Testis (tissue), 3 donors: Measurements from ENCODE around the gene BSPRY. TPM values are rescaled to one million over a fixed set of nuclear protein-coding genes. Genes with fewer than 3 reads are reported as not detected.
A peak's percentile ranks its signal among the peaks of the same experiment; 100 is the strongest.

Source experiments
- DNase-seq: peaks from one replicate; pipeline ENCODE4 v3.0.0-alpha.2; 2019
- H3K27ac ChIP-seq, 2 donors: fragments of 200-600 bp; sonication (generic); one replicate each; pipeline ENCODE4 v1.5.1; 2019
- H3K27me3 ChIP-seq: fragments of 200-600 bp; sonication (generic); one replicate; pipeline ENCODE4 v1.5.1; 2019
- H3K36me3 ChIP-seq: fragments of 200-600 bp; sonication (generic); one replicate; pipeline ENCODE4 v1.5.1; 2017; ENCODE audit warnings: low read depth; ENCODE audit errors: missing control alignments
- H3K4me1 ChIP-seq: fragments of 200-600 bp; sonication (generic); one replicate; pipeline ENCODE4 v1.5.1; 2019
- H3K4me3 ChIP-seq, 2 donors: fragments of 200-600 bp; sonication (generic); one replicate each; pipeline ENCODE4 v1.5.1; 2017 to 2019
- H3K9me3 ChIP-seq: fragments of 200-600 bp; sonication (generic); one replicate; pipeline ENCODE4 v1.5.1; 2017
- CTCF ChIP-seq, 3 experiments: fragments of 450-650 bp in 2 of 3; fragments of 200-600 bp in 1 of 3; sonication (generic) in 1 of 3; IDR thresholded peaks; one replicate each; pipeline ENCODE4 v1.5.1; 2016 to 2019; ENCODE audit warnings: antibody characterized with exemption in 3 of 3, mild to moderate bottlenecking in 2 of 3, moderate library complexity in 1 of 3
- POLR2A ChIP-seq: fragments of 450-650 bp; IDR thresholded peaks from one replicate; pipeline ENCODE4 v1.6.1; 2017; ENCODE audit warnings: antibody characterized with exemption, mild to moderate bottlenecking, moderate library complexity
- WGBS, 2 donors: methylation state at CpG; one replicate each; pipeline ENCODE4 v1.1.5; 2018; 5-methylcytosine and 5-hydroxymethylcytosine counted together
- intact Hi-C: fragments of 100-400 bp; cut with DNase I; formaldehyde crosslinking; loops from one replicate; pipeline ENCODE4 v1.15.1; 2023; ENCODE audit warnings: low total_unique reads
- polyA plus RNA-seq: library from polyadenylated mRNA; stranded (reverse); fragments of 350-450 nt; fragmentation: Illumina TruSeq; extraction: RNeasy Lipid Tissue Mini Kit (QIAGEN cat#74804); gene quantifications from one replicate; pipeline ENCODE4 v1.2.3, GENCODE V29; 2014; ENCODE audit warnings: low read depth, low replicate concordance; ENCODE audit not compliant: insufficient read depth
- total RNA-seq, 2 donors: library from RNA; depleted of rRNA; stranded (reverse); fragments of >200 nt; gene quantifications; one replicate each; pipeline ENCODE4 v1.2.3, GENCODE V29; 2016

The BSPRY gene
- total and polyA plus RNA-seq, 3 donors from 2014 or later, result 4.5 to 14.2 (median 8.8) TPM

GRCh38 chr9:113306566-113306965 lies 42.8 kb upstream of the BSPRY start:
- 64 to 76% methylated on average over 1 of the region's 1 CpG for WGBS, 2 donors
- H3K4me3 ChIP-seq, result no peak overlapping the region
- no peaks in the 10 kb centered on the region for H3K27me3 ChIP-seq
- DNase-seq, result no peak
- no peak overlapping the region for H3K27ac ChIP-seq
- H3K9me3 ChIP-seq, result no peaks in the 10 kb centered on the region
- no peaks in the 10 kb centered on the region for H3K36me3 ChIP-seq
- TF ChIP-seq CTCF (IDR thresholded peaks at IDR 0.05) (no peak), POLR2A (no peak)
- intact Hi-C loops, result no loop called here
- no peaks in the 10 kb centered on the region for H3K4me1 ChIP-seq

GRCh38 chr9:113307396-113307975 lies 41.9 kb upstream of the BSPRY start:
- H3K27me3 ChIP-seq, result no peaks in the 10 kb centered on the region
- WGBS, 2 donors, result 71 to 76% methylated on average over 8 of the region's 8 CpGs
- intact Hi-C loops, result no loop called here
- no peak overlapping the region for H3K4me3 ChIP-seq
- H3K4me1 ChIP-seq, result no peaks in the 10 kb centered on the region
- no peaks in the 10 kb centered on the region for H3K36me3 ChIP-seq
- TF ChIP-seq CTCF (IDR thresholded peaks at IDR 0.05) (no peak), POLR2A (no peak)
- no peaks in the 10 kb centered on the region for H3K9me3 ChIP-seq
- DNase-seq, result no peak
- no peak overlapping the region for H3K27ac ChIP-seq

GRCh38 chr9:113309204-113309813 lies 40.0 kb upstream of the BSPRY start:
- TF ChIP-seq POLR2A (no peak), CTCF (IDR thresholded peaks at IDR 0.05) (peak; percentile 21 to 57 (median 53))
- DNase-seq, result peak; percentile 48
- H3K4me1 ChIP-seq, result no peaks in the 10 kb centered on the region
- no peak overlapping the region for H3K27ac ChIP-seq
- no peaks in the 10 kb centered on the region for H3K36me3 ChIP-seq
- intact Hi-C loops, result no loop called here
- H3K4me3 ChIP-seq, result no peak overlapping the region
- no peaks in the 10 kb centered on the region for H3K27me3 ChIP-seq
- 21 to 43% methylated on average over 2 of the region's 2 CpGs for WGBS, 2 donors
- no peaks in the 10 kb centered on the region for H3K9me3 ChIP-seq

GRCh38 chr9:113310538-113310937 lies 38.8 kb upstream of the BSPRY start:
- Histone ChIP-seq H3K9me3 (no peaks in the 10 kb centered on the region), H3K27me3 (no peaks in the 10 kb centered on the region), H3K4me1 (no peaks in the 10 kb centered on the region), H3K4me3 (no peak overlapping the region), H3K27ac (no peak overlapping the region), H3K36me3 (no peaks in the 10 kb centered on the region)
- DNase-seq, result no peak
- WGBS, 2 donors, result 47 to 50% methylated on average over 3 of the region's 3 CpGs
- no peak for TF ChIP-seq POLR2A
- TF ChIP-seq CTCF (IDR thresholded peaks at IDR 0.05), result no peak
- intact Hi-C loops, result no loop called here

- H3K27ac ChIP-seq, result no peak overlapping the region
- 82 to 90% methylated on average over 3 of the region's 3 CpGs for WGBS, 2 donors
- no peak for DNase-seq
- H3K9me3 ChIP-seq, result no peaks in the 10 kb centered on the region
- H3K36me3 ChIP-seq, result no peaks in the 10 kb centered on the region
- intact Hi-C loops, result no loop called here
- TF ChIP-seq POLR2A, result no peak
- TF ChIP-seq CTCF (IDR thresholded peaks at IDR 0.05), result no peak
- H3K27me3 ChIP-seq, result no peaks in the 10 kb centered on the region
- H3K4me1 ChIP-seq, result no peaks in the 10 kb centered on the region
- no peak overlapping the region for H3K4me3 ChIP-seq
Observed at GRCh38 chr9:113311961-113312360, 37.4 kb upstream of the BSPRY start.
